ENCODE results near the gene DIDO1. TPM values are rescaled to one million over a fixed set of nuclear protein-coding genes. Genes with fewer than 3 reads are reported as not detected.
A peak's percentile ranks its signal among the peaks of the same experiment; 100 is the strongest.

Gene DIDO1
- total RNA-seq, 4 donors from 2014 or later: 68.3 to 135 (median 88.0) TPM

GRCh38 chr20:62834967-62835730 lies 91.2 kb downstream of the DIDO1 start:
- no peaks in the 10 kb centered on the region for H3K9me3 ChIP-seq
- TF ChIP-seq EP300 (IDR thresholded peaks at IDR 0.05; ENCODE audit: low read depth) (no peak), POLR2AphosphoS5 (IDR thresholded peaks at IDR 0.05) (no peak), POLR2A (IDR thresholded peaks at IDR 0.05) (no peak)
- TF ChIP-seq, protein P1, sequence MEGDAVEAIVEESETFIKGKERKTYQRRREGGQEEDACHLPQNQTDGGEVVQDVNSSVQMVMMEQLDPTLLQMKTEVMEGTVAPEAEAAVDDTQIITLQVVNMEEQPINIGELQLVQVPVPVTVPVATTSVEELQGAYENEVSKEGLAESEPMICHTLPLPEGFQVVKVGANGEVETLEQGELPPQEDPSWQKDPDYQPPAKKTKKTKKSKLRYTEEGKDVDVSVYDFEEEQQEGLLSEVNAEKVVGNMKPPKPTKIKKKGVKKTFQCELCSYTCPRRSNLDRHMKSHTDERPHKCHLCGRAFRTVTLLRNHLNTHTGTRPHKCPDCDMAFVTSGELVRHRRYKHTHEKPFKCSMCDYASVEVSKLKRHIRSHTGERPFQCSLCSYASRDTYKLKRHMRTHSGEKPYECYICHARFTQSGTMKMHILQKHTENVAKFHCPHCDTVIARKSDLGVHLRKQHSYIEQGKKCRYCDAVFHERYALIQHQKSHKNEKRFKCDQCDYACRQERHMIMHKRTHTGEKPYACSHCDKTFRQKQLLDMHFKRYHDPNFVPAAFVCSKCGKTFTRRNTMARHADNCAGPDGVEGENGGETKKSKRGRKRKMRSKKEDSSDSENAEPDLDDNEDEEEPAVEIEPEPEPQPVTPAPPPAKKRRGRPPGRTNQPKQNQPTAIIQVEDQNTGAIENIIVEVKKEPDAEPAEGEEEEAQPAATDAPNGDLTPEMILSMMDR (IDR thresholded peaks at IDR 0.05): no peak
- intact Hi-C loops (cut with DNase I; ENCODE audit: low total_unique reads) (no loop called here), in situ Hi-C loops (cut with MboI; ENCODE audit: low pct_ligation_motif_present in 1 of 4, low pct_unique_long_range_greater_than_20kb in 1 of 4, low sequenced_read_pairs in 3 of 4) (no loop called here)
- no peak overlapping the region for H3K4me3 ChIP-seq
- H3K27me3 ChIP-seq: peaks cover 13% of the 10 kb centered on the region
- DNase-seq: no peak
- H3K36me3 ChIP-seq: no peaks in the 10 kb centered on the region
- H3K4me1 ChIP-seq: peaks cover 20 to 45% (median 33%) of the 10 kb centered on the region in 4 donors
- WGBS, 2 donors (ENCODE audit: low coverage in 1 of 2): 87 to 92% methylated on average over 5 to 24 of the region's 24 CpGs
- H3K27ac ChIP-seq: no peak overlapping the region

DNA sequence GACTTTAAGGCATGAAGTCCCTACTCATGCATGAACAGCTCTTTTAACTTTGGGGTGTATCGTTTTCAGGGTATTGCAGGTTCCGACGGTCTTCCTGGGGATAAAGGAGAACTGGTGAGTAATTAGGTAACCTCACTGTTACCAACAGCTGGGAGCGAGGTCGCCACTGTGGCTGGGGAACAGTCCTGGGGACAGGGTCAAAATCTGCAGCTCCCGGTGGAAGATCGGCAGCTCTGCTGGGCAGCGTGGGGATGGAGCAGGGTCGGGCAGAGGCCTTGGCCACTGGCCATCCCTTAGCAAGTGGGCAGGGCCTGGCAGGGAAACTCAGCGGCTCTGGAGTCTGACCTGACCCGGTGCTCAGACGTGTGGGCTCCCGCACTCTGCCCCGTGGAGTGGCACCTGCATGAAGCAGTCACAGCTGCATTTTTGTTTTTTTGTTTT lies 93.3 kb downstream of the DIDO1 start:
- peaks cover 13% of the 10 kb centered on the region for H3K27me3 ChIP-seq
- intact Hi-C loops (cut with DNase I; ENCODE audit: low total_unique reads) (no loop called here), in situ Hi-C loops (cut with MboI; ENCODE audit: low pct_ligation_motif_present in 1 of 4, low pct_unique_long_range_greater_than_20kb in 1 of 4, low sequenced_read_pairs in 3 of 4) (no loop called here)
- peak; percentile 58 for DNase-seq
- H3K36me3 ChIP-seq: no peaks in the 10 kb centered on the region
- peaks cover 20 to 35% (median 28%) of the 10 kb centered on the region in 4 donors for H3K4me1 ChIP-seq
- H3K4me3 ChIP-seq: peak overlapping the region in 1 of 4 donors; percentile 11
- H3K9me3 ChIP-seq: no peaks in the 10 kb centered on the region
- TF ChIP-seq, protein P1 (IDR thresholded peaks at IDR 0.05): no peak
- TF ChIP-seq EP300 (IDR thresholded peaks at IDR 0.05; ENCODE audit: low read depth) (no peak), POLR2AphosphoS5 (IDR thresholded peaks at IDR 0.05) (no peak), POLR2A (IDR thresholded peaks at IDR 0.05) (no peak)
- peak overlapping the region; percentile 6 to 83 (median 75) for H3K27ac ChIP-seq
- 30 to 40% methylated on average over 1 to 14 of the region's 14 CpGs for WGBS, 2 donors (ENCODE audit: low coverage in 1 of 2)

DNA sequence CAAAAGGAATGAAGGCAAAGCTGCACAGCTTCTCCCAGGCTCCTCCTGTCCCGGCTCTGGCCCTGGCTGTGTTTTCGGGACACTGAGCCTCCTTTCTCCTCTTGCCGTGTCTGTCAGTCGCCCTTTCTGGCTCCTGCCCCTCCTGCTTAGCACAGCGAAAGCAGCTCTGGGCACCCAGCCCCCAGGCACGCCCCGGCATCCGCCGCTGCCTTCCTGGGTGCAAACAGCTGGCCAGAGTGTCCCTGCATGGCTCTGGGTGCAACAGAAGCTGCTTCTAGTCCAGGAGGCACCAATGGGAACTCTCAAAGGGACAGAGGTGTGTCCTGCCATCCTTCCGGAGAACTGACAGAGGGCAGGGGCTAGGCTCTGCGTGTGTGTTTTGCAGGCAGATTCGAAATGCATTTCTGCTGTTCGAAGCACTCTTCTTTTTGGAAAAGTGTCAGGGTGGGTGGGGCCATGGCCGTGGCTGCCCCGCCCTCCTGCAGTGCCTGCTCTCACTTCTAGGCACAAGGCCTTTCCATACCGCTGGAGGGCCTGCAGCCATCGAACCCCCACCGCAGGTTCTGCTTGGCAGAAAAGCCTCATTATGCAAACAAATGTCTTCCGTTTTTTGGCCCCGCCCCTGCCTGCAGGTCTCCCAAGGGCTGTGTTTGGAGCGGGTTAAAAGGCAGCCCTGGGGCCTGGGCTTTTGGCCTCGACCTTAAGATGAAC lies 93.9 kb downstream of the DIDO1 start:
- 16 to 17% methylated on average over 7 to 22 of the region's 22 CpGs for WGBS, 2 donors (ENCODE audit: low coverage in 1 of 2)
- peak overlapping the region in 1 of 4 donors; percentile 11 for H3K4me3 ChIP-seq
- peak overlapping the region; percentile 6 to 83 (median 75) for H3K27ac ChIP-seq
- TF ChIP-seq POLR2AphosphoS5 (IDR thresholded peaks at IDR 0.05): no peak
- H3K4me1 ChIP-seq: peaks cover 20 to 30% (median 26%) of the 10 kb centered on the region in 4 donors
- peaks cover 13% of the 10 kb centered on the region for H3K27me3 ChIP-seq
- intact Hi-C loops (cut with DNase I; ENCODE audit: low total_unique reads): no loop called here
- H3K9me3 ChIP-seq: no peaks in the 10 kb centered on the region
- H3K36me3 ChIP-seq: no peaks in the 10 kb centered on the region
- DNase-seq: peak; percentile 82
- in situ Hi-C loops (cut with MboI; ENCODE audit: low pct_ligation_motif_present in 1 of 4, low pct_unique_long_range_greater_than_20kb in 1 of 4, low sequenced_read_pairs in 3 of 4): no loop called here

- intact Hi-C loops (cut with DNase I; ENCODE audit: low total_unique reads) (no loop called here), in situ Hi-C loops (cut with MboI; ENCODE audit: low pct_ligation_motif_present in 1 of 4, low pct_unique_long_range_greater_than_20kb in 1 of 4, low sequenced_read_pairs in 3 of 4) (no loop called here)
- Histone ChIP-seq H3K9me3 (no peaks in the 10 kb centered on the region), H3K36me3 (no peaks in the 10 kb centered on the region), H3K4me3 (peak overlapping the region in 1 of 4 donors; percentile 11), H3K4me1 (peaks cover 20 to 30% (median 26%) of the 10 kb centered on the region in 4 donors), H3K27me3 (peaks cover 11% of the 10 kb centered on the region), H3K27ac (peak overlapping the region; percentile 5 to 83 (median 75))
- DNase-seq: no peak
- TF ChIP-seq, protein P1 (IDR thresholded peaks at IDR 0.05): no peak
- TF ChIP-seq POLR2AphosphoS5 (IDR thresholded peaks at IDR 0.05) (no peak), EP300 (IDR thresholded peaks at IDR 0.05; ENCODE audit: low read depth) (no peak), POLR2A (IDR thresholded peaks at IDR 0.05) (no peak)
- WGBS, 2 donors (ENCODE audit: low coverage in 1 of 2): 43% methylated on average over 10 of the region's 10 CpGs; no CpG with 5 or more reads in 1 of the 2 donors
Observed at GRCh38 chr20:62831854-62832211, 94.5 kb downstream of the DIDO1 start.
